ENCODE data around the gene CKM.

DNA sequence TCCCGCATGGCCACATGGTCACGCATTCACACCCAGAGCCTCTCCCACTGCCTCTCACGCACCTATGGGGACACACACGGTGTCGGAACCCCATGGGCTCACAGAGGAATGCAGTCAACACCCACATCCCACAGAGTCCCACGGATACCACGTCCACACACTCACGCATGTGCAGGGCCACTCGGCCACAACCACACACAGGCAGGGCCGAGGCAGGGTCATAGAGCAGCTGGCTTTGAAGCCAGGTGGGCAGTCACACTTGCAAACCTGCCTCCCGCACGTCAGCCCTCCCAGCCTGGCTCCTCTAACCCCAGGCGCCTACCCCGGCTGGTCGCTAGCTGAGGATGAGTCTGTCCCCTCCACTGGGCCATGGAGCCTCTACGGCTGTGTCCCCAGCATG lies 39.6 kb upstream of the CKM start:
- TF ChIP-seq, protein P1, sequence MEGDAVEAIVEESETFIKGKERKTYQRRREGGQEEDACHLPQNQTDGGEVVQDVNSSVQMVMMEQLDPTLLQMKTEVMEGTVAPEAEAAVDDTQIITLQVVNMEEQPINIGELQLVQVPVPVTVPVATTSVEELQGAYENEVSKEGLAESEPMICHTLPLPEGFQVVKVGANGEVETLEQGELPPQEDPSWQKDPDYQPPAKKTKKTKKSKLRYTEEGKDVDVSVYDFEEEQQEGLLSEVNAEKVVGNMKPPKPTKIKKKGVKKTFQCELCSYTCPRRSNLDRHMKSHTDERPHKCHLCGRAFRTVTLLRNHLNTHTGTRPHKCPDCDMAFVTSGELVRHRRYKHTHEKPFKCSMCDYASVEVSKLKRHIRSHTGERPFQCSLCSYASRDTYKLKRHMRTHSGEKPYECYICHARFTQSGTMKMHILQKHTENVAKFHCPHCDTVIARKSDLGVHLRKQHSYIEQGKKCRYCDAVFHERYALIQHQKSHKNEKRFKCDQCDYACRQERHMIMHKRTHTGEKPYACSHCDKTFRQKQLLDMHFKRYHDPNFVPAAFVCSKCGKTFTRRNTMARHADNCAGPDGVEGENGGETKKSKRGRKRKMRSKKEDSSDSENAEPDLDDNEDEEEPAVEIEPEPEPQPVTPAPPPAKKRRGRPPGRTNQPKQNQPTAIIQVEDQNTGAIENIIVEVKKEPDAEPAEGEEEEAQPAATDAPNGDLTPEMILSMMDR (IDR thresholded peaks at IDR 0.05): no peak
- TF ChIP-seq POLR2A (IDR thresholded peaks at IDR 0.05): no peak

Measured in thyroid gland (tissue), 4 donors.